ENCODE data around the gene SUPT7L.

SUPT7L gene, protein sequence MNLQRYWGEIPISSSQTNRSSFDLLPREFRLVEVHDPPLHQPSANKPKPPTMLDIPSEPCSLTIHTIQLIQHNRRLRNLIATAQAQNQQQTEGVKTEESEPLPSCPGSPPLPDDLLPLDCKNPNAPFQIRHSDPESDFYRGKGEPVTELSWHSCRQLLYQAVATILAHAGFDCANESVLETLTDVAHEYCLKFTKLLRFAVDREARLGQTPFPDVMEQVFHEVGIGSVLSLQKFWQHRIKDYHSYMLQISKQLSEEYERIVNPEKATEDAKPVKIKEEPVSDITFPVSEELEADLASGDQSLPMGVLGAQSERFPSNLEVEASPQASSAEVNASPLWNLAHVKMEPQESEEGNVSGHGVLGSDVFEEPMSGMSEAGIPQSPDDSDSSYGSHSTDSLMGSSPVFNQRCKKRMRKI

DNA sequence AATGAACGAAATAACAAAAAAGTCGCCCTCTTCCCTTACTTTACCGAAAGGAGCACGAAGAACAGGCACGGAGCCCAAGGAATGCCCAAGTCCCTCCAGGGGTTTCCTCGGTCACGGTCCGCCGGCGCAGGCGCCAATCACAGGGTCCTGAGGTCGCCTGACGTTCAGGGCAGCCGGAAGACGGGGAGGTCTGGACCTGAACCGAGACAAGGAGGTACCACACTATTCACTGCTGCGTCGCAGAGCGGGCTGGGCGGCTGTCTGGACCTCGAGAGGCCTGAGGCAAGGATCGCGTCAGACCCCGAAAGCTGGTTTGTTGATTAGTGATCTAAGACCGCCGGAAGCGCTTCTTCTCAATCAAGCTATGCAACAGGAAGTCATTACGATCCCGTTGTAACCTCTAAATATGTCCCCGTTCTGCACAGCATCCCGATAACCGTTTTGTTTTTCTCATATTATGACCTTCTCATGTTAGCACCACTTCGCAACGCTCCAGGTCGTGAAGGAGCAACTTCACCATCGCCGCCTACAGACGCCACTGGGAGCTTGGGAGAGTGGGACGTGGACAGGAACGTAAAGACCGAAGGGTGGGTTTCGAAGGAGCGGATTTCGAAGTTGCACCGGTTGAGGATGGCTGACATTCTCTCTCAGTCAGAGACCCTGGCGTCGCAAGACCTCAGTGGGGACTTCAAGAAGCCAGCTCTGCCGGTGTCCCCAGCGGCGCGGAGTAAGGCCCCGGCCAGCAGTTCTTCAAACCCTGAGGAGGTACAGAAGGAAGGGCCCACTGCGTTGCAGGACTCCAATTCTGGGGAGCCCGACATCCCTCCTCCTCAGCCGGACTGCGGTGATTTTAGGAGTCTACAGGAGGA, at the start of gene SUPT7L, which contains the start of gene SLC4A1AP:
Gene SUPT7L (minus strand): TSS at position 330 of the 869 bp plus-strand sequence. CDS start 1,422 bp downstream, outside the sequence.
Gene SLC4A1AP (plus strand): TSS at position 605 of the 869 bp plus-strand sequence. CDS start 26 bp downstream, at position 631.
- peak; percentile 66 to 72 for DNase-seq

DNA sequence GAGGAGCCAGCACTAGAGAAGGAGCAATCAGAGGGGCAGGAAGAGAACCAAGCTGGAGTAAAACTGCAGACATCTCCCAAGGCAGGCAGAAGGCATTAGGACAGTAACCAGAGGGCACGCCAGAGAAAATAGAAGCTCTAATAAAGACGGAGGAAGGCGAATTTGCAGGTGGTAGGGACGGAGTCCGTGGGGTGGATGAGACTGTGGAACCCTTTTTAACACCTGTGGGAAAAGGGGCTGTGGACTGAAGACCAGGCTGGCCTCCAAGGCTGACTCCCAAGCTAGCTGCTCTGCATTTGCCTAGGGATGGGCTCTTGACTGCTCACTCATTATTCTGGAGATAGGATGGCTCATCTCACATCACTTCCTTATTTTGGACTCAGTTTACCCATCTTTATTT, 49.8 kb upstream of the SUPT7L start:
- DNase-seq, result no peak

DNA sequence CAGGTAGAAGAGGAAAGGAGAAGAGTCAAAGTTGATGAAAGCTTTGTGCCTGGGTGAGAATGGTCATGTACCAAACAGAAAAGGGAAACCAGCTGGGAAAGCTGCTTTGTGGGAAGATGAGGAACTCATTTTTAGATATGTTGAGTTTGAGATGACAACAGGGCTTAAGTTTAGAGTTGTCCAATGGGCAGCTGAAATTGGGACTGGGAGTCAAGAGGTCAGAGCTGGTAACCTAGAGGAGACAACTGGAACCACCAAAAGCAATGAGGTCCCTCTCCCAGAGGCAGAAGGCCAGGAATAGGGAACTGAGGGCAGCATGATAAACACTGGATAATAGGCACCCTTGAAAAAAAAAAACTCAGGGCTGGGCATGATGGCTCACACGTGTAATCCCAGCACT, 49.1 kb upstream of the SUPT7L start:
- DNase-seq, result no peak

DNA sequence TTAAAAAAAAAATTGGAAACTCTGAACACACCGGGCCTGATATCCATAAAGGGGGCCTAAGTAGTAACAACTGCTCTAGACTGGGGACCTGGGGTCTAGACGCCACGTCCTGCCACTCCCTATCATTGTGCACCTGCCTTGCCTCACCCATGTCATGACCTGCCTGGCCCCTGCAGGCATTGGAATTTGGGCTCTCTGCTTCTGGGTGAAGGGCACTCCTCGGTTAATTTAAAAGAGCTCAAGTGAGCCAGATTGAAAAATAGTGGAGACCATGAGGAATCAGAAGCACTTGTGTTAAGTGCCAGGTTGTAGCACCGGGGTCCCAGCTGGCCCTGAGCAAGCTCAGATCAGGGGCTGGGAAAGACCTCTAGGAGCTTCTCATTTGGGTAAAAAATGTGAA, 48.4 kb upstream of the SUPT7L start:
- DNase-seq, result no peak

DNA sequence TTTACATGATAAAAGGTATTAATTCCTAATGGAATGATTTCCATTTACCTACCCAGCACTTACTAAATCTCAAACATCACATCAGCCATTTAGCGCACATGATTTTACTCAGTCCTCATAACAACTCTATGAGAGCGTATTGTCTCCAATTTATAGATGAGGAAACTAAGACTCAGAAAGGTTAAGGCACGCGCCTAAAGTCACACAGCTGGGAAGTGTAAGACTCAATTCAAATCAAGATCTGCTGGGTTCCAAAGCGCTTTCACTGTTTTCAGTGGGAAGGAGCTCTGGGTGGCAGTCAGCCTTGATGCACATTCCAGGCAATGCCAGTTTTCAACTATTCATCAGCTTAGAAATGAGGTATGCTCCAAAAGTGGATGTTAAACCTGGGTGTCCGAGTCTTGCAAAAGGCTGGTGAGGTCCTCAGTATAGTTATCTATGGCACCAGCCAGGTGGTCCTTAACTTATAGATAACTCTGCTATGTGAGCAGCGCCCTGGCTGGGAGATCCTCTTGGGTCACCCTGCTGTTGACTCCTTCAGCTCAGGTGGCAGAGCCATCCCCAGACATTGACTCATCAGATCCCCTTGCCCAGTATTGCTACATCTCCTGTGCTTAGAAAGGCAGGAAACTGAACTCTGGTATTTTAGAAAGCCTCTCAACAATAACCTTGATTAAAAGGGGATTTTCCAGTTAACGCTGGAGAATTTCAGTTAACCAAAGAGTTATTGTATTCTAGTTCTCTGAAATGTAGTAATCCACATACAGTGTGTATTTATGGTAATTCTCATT, 47.4 kb upstream of the SUPT7L start:
- no peak for DNase-seq

DNA sequence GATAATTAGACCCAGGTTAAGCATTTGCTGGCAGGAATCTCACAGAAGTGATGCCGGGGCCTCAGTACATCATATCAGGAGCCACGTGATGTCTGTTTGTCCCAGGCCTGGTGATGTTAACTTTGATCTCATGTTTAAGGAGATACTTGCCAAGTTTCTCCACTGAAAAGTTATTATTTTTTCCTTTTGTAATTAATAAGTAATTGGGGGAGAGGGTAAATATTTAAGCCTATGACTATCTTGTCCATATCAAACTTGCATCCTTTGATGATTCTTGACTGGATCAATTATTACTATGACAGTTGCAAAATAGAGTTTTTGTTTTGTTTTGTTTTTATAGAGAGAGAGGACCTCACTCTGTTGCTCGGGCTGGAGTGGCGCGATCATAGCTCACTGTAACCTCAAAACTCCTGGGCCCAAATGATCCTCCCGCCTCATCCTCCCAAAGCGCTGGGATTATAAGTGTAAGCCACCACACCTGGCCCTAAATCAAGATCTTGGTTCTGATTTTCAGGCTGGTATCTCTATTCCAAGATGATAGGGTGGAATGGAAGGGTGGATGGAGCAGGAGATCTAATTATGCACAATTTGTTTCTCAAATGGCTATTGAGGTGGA, 46.7 kb upstream of the SUPT7L start:
- DNase-seq, result no peak

DNA sequence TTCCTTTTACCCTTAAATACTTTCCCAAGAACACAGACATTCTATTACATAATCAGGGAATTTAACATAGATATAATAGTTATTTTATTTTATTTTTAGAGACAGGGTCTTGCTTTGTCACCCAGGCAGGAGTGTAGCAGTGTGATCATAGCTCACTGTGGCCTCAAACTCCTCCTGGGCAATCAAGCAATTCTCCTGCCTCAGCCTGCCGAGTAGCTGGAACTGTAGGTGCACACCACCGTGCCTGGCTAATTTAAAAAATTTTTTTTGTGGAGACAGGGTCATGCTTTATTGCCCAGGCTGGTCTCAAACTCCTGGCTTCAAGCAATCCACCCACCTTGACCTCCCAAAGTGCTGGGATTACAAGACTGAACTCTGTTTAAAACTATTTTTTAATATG, 45.9 kb upstream of the SUPT7L start:
- DNase-seq, result no peak

DNA sequence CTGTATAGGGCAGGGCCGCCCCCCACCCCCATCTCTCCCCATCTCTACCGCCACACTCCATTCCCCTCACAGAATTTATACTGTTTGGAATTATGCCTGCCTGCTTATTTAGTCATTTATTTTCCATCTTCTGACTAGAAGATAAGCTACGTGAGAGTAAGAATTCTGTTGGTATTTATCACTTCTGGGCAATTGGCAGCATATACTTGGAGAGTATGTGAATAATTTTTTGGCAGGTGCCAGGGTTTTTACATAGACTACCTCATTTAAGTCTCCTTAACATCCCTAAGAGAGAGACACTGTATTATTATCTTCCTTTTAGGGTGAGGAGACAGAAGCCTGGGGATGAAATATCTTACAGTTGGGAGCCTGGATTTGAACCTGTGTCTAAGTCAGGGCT, 45.3 kb upstream of the SUPT7L start:
- no peak for DNase-seq

DNA sequence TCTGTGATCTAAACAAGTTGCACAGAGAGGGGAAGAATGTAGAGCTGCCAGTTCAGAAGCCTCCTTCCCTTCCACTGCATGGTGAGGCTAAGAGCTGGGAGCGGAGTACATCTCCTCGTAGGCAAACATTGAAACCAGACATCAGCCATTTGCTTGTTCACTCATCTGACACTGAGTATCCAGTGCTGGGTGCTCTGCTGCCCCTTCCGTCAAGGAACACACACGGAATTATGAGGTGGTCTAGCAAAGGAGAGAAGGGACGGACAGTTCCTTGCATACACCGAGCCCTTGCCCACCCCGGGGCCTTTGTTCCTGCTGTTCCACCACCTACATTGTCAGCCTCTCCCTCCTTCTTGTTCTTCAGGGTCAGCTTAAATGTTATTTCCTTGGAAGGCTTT, 44.8 kb upstream of the SUPT7L start:
- DNase-seq, result no peak

DNA sequence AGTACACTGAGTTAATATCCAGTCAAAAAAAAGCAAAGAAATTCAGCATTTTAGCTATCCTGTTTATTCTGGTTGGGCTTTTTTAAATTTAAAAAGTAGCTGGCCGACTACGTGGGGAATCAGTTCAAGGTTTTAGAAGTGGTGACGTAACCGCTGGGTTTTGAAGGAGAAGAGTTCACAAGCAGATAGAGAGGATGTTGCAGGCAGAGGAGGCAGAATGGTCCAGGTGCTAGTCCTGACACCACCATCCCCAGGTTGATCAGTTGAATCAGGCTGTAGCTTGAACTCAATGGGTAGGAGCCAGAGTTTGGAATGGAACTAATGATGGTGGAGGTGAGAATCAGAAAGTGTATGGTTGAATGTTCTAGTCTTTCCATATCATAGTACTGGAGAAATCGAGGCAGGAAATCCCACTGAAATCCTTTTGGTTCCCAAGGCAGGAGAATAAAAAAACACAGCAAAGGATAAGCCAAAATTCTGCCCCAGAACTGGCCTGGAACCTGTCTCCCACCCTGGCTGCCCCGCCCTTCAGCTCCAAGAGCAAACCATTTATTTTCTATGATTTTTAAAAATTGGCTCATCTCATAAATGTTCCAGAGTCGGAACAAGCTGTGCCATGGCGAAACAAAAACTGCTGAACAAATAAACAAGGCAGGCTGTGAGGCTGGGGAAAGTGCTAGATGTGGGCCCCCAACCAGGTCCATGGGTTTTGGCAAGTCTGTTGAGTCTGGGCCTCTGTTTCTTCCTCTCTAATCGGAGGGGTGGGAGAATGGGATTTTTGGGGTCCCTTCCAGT, 44.2 kb upstream of the SUPT7L start:
- no peak for DNase-seq

DNA sequence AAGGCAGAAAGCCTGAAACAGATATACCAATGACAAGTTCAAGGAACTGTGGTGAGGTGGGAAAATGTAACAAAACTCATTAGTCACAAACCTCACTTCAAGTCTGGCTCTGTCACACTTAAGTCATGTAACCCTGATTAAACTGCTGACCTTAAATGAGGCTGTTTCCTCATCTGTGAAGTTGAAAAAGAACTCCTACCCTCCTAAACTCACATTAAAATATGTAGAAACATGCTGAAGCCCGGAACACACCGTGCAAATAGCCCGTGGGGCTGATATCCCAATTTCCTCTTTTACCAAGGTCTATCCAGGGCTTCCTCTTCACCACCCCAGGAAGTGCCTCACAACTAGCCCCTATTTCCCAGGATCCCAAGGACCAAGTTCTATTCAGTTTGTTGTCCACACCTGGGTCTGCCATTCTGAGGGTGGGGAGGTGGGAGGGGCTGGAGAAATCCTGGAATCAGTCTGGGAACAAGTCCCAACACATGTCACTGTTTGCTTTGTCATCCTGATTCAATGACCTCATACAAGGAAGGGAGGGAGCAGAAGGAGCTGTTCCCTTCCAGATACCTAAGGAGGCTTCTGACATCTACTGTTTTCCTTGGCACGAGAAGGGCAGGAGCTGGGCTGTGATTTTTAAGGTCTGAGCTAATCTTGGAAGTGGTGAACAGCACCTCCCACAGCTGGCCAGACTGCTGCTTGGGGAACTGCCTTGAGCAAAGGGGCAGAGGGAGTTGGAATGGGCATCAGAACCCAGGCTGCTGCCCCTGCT, 42.6 kb upstream of the SUPT7L start:
- no peak for DNase-seq

DNA sequence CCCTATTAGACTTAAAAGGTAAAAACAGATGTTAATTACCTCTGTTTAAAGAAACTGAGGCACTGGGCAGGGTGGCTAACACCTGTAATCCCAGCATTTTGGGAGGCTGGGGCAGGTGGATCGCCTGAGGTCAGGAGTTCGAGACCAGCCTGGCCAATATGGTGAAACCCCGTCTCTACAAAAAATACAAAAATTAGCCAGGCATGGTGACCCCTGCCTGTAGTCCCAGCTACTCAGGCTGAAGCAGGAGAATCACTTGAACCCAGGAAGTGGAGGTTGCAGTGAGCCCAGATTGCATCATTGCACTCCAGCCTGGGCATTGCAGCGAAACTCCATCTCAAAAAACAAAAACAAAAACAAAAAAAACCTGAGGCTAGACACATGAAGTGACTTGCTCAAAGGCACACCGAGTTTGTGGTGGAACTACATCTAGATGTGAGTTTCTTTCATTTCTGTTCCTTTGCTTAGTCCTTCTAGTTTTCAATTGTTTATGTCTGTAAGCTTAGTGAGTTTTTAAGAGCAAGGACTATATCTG, 41.0 kb upstream of the SUPT7L start:
- no peak for DNase-seq

DNA sequence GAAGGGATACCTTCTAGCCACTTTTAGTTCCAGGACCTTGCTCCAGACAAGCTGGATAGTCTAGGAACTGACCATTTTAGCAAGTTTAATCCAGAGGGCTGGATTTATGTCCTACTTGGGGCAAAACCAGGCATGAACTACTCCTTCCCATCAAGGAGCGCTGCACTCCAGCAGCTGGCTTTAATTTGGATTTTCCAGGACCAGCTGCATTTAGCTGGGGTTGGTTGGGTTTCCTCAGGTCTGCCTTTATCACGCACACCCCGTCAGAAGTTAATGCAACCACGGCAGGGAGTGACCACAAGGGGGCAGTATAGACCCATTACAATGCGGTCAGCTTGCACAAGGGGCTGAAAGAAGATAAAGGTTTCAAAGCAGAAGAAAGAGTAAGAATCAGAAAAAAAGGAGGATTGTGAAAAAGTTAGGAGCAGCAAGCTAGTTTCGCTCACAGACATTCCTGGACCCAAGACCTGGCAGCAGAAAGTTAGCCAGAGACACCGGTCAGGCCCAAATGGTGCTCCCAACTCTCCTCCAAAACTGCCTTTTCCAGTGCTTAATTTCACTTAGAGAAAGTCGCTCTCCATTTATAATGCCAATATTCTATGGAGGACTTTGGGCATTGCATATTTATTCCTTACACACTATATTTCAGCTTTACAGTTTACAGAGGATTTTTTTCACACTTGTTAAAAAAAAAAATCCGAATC, 40.4 kb upstream of the SUPT7L start:
- DNase-seq, result peak; percentile 86 to 87

DNA sequence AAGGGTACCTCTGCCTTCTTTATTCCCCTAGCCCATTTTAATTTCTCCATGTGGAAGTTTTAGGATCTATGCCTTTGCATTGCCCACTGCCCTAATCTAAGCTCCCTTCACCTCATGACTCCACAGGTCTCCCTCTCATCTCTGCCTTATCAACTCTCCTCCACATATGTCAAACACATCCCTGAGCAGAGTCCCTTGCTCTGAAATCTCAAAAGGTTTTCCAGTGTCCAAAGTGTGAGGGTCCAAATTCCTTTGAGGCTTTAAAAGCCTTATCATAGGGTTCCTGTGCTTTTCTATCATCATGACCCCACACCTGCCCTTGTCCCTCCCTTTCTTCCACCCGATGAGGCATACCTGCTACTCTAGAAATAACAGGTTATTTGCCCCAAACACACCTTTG, 38.9 kb upstream of the SUPT7L start:
- no peak for DNase-seq

DNA sequence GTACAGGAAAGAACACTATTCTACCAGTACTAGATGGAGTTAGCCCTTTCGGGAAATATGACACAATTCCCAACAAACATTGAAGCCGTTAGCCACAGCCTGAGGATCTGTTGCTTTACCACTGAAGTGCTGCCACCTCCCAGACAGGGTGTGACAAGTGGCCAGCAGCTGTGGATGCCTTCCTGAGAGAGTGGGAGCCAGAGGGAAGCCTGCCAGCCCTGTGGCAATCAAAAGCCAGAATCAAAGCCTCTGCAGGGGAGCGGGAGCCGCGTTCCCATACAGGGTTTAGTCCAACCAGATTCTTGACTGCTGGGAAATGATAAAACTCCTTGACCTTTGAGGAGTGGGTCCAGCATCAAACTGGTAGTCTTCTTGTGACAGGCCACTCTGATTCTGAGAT, 38.3 kb upstream of the SUPT7L start:
- DNase-seq, result no peak

DNA sequence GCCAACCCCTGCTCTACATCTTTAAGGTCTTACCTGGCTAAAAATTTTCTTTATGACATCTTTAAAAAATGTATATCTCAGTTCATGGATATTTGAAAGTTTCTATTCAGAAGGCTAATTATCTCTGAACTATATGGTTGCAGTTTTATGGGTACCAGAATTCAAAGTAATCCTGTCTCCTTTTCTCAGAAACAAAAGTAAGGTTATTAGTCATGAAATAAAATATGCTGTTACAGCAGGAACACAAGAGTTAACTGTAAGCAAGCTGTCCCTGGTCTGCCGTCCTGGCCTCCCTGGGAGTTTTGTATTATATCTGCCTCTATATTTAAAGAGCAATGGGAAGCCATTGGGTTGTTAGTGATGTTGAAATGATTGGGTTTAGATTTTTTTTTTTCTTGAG, 34.2 kb upstream of the SUPT7L start:
- DNase-seq, result no peak

DNA sequence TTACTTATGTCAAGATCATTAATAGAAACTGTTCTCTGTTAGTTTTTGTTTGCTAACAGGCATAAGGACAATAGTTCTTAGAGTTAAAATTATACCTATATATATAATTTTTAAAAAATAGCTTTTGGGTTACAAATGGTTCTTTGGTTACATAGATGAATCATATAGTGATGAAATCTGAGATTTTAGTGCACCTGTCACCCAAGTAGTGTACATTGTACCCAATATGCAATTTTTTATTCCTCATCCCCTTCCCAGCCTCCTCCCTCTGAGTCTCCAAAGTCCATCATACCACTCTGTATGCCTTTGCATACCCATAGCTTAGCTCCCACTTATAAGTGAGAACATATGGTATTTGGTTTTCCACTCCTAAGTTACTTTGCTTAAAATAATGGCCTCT, 26.6 kb upstream of the SUPT7L start:
- DNase-seq, result no peak

DNA sequence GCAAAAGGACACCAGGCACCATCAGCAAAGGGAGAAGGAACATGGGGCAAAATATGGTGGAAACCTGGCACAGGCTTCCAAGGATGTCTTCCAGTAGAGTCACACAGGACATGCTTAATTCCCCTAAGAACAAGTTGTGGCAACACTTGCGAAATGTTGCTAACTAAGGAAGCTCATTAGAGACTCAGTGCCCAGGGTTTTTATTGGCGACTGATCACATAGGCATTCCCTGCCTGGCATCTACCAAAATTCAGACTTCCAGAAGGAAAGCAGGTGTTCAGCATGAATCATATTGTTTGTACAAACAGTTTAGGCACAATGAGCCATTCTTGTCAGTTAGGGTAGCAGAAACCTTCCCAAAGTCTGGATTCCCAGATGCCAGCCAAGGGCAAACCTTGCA, 26.0 kb upstream of the SUPT7L start:
- DNase-seq, result no peak

DNA sequence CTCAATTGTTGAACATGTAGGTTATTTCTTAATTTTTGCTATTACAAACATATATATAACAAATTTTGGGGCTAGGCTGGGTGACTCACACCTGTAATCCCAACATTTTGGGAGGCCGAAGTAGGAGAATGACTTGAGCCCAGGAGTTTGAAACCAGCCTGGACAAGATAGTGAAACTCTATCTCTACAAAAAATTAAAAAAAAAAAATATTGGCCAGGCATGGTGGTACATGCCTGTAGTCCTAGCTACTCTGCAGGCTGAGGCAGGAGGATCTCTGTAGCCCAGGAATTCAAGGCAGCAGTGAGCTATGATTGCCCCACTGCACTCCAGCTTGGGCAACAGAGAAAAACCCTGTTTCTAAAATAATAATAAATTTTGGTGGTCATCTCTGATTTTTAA, 23.8 kb upstream of the SUPT7L start:
- DNase-seq, result no peak

DNA sequence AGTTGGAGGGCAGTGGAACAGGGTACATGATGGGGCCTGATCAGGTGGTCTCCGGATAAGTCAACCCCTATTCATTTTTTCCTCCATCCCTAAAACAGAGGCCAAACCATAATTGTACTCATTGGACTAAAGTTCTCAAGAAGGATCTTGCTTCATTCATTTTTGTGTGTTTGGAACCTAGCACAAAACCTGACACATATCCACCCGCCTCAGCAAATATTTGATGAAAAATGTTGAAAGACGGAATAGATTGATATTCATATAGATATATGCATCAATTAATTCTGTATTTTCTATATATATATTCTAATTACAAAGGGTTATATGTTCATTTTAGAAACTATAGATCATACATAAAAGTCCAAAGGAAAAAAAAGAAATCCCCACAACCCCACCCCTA, 22.2 kb upstream of the SUPT7L start:
- DNase-seq, result no peak
